Hepatocyte (in vitro differentiated cells): ENCODE data around the gene FMO1. TPM values are rescaled to one million over a fixed set of nuclear protein-coding genes. Genes with fewer than 3 reads are reported as not detected.

Experiments
- DNase-seq: peaks from one replicate; pipeline ENCODE4 v3.0.0-alpha.2; 2016; ENCODE audit warnings: low spot score
- H2AFZ ChIP-seq: fragments of 200-600 bp; sonication (generic); 2 replicates; pipeline ENCODE4 v1.6.0; 2016; ENCODE audit warnings: antibody characterized with exemption, mild to moderate bottlenecking
- H3K27ac ChIP-seq: fragments of 200-600 bp; sonication (generic); 2 replicates; pipeline ENCODE4 v1.5.1; 2016; ENCODE audit warnings: mild to moderate bottlenecking
- H3K27me3 ChIP-seq: fragments of 200-600 bp; sonication (generic); 2 replicates; pipeline ENCODE4 v1.6.1; 2016
- H3K36me3 ChIP-seq: fragments of 200-600 bp; sonication (generic); replicated peaks from 2 replicates; pipeline ENCODE4 v1.5.1; 2016; ENCODE audit warnings: low read depth; ENCODE audit not compliant: insufficient read depth
- H3K4me1 ChIP-seq: fragments of 200-600 bp; sonication (generic); 2 replicates; pipeline ENCODE4 v1.5.1; 2016; ENCODE audit warnings: mild to moderate bottlenecking, moderate library complexity; ENCODE audit not compliant: insufficient read depth
- H3K4me2 ChIP-seq: fragments of 200-600 bp; sonication (generic); 2 replicates; pipeline ENCODE4 v1.6.0; 2016
- H3K4me3 ChIP-seq: fragments of 200-600 bp; sonication (generic); 2 replicates; pipeline ENCODE4 v1.5.1; 2016; ENCODE audit warnings: mild to moderate bottlenecking
- H3K79me2 ChIP-seq: fragments of 200-600 bp; sonication (generic); 2 replicates; pipeline ENCODE4 v1.6.0; 2017; ENCODE audit warnings: mild to moderate bottlenecking
- H3K9me2 ChIP-seq: fragments of 200-600 bp; sonication (generic); replicated peaks from 2 replicates; pipeline ENCODE4 v1.6.0; 2017; ENCODE audit warnings: mild to moderate bottlenecking; ENCODE audit not compliant: insufficient read depth
- H3K9me3 ChIP-seq: fragments of 200-600 bp; sonication (generic); 2 replicates; pipeline ENCODE4 v1.5.1; 2016; ENCODE audit warnings: low read depth, mild to moderate bottlenecking
- H4K20me1 ChIP-seq: fragments of 200-600 bp; sonication (generic); 2 replicates; pipeline ENCODE4 v1.6.0; 2016; ENCODE audit warnings: mild to moderate bottlenecking; ENCODE audit not compliant: insufficient read depth, poor library complexity, severe bottlenecking
- EZH2 ChIP-seq: fragments of 200-600 bp; sonication (generic); IDR thresholded peaks from 2 replicates; pipeline ENCODE4 v1.6.1; 2016; ENCODE audit warnings: antibody characterized with exemption, mild to moderate bottlenecking, borderline replicate concordance
- EZH2phosphoT487 ChIP-seq: fragments of 200-600 bp; sonication (generic); IDR thresholded peaks from one replicate; pipeline ENCODE4 v1.6.1; 2018; ENCODE audit warnings: antibody characterized with exemption, mild to moderate bottlenecking, low read depth, moderate library complexity; ENCODE audit not compliant: unreplicated experiment, severe bottlenecking
- WGBS: methylation state at CpG from one replicate; pipeline ENCODE4 v1.1.6; 2016; ENCODE audit warnings: low lambda C conversion rate; ENCODE audit errors: missing lambda C conversion rate; 5-methylcytosine and 5-hydroxymethylcytosine counted together
- polyA plus RNA-seq: library from polyadenylated mRNA; unstranded; fragments of >200 nt; fragmentation: Nextera tagmentation; extraction: Ambion mirVana; gene quantifications from 2 replicates; pipeline ENCODE4 v1.2.1, GENCODE V29; 2016
- total RNA-seq: library from RNA; depleted of rRNA; stranded (reverse); fragments of >200 nt; gene quantifications from 2 replicates; pipeline ENCODE4 v1.2.3, GENCODE V29; 2014
- TF ChIP-seq, protein P1 (sequence below): fragments of 200-600 bp; sonication (generic); IDR thresholded peaks from 2 replicates; pipeline ENCODE4 v1.5.1; 2016; ENCODE audit warnings: antibody characterized with exemption, mild to moderate bottlenecking; ENCODE audit not compliant: poor library complexity

The FMO1 gene
- total and polyA plus RNA-seq, 2 experiments from 2014 or later, result 51.2 to 79.6 TPM

DNA sequence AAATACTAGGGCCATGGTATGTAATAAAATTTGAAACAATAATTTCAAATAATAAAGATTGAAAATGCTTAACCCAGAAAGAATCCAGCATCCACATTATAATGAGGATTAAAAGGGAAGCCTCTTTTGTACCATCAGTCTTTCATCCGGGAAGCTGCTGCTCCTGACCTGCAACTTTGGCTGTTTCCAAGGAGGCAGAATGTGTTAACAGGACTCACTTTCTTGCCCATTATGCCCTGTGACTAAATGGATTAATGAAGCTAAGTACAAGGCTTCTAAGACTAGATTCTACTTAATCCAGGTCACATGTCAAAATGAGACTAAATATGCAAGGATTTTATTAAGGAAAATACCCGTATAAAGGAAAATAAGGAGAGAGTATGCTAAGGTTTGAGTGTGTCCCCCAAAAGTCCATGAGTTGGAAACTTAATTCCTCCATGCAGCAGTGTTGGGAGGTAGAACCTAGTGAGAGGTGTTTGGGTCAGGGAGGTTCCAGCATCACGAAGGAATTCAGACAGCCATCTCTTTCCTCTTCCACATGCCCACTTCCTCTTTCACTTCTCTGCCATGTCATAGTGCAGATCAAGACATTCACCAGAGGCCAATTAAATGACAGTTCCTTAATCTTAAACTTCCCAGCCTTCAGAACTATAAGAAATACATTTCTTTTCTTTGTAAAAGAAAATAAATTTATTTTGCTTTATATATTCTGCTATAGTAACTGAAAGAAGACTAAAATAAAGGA, 35.5 kb upstream of the FMO1 start:
- Histone ChIP-seq H3K4me3 (no peak overlapping the region), H3K36me3 (no peaks in the 10 kb centered on the region), H3K79me2 (no peaks in the 10 kb centered on the region), H2AFZ (no peak overlapping the region), H3K4me1 (peaks cover 4% of the 10 kb centered on the region), H4K20me1 (no peaks in the 10 kb centered on the region), H3K4me2 (no peak overlapping the region), H3K9me3 (no peaks in the 10 kb centered on the region), H3K9me2 (no peaks in the 10 kb centered on the region), H3K27me3 (no peaks in the 10 kb centered on the region), H3K27ac (no peak overlapping the region)
- TF ChIP-seq EZH2phosphoT487 (no peak), EZH2 (no peak)
- TF ChIP-seq, protein P1, sequence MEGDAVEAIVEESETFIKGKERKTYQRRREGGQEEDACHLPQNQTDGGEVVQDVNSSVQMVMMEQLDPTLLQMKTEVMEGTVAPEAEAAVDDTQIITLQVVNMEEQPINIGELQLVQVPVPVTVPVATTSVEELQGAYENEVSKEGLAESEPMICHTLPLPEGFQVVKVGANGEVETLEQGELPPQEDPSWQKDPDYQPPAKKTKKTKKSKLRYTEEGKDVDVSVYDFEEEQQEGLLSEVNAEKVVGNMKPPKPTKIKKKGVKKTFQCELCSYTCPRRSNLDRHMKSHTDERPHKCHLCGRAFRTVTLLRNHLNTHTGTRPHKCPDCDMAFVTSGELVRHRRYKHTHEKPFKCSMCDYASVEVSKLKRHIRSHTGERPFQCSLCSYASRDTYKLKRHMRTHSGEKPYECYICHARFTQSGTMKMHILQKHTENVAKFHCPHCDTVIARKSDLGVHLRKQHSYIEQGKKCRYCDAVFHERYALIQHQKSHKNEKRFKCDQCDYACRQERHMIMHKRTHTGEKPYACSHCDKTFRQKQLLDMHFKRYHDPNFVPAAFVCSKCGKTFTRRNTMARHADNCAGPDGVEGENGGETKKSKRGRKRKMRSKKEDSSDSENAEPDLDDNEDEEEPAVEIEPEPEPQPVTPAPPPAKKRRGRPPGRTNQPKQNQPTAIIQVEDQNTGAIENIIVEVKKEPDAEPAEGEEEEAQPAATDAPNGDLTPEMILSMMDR, result no peak
- 92% methylated on average over 3 of the region's 3 CpGs for WGBS
- no peak for DNase-seq

DNA sequence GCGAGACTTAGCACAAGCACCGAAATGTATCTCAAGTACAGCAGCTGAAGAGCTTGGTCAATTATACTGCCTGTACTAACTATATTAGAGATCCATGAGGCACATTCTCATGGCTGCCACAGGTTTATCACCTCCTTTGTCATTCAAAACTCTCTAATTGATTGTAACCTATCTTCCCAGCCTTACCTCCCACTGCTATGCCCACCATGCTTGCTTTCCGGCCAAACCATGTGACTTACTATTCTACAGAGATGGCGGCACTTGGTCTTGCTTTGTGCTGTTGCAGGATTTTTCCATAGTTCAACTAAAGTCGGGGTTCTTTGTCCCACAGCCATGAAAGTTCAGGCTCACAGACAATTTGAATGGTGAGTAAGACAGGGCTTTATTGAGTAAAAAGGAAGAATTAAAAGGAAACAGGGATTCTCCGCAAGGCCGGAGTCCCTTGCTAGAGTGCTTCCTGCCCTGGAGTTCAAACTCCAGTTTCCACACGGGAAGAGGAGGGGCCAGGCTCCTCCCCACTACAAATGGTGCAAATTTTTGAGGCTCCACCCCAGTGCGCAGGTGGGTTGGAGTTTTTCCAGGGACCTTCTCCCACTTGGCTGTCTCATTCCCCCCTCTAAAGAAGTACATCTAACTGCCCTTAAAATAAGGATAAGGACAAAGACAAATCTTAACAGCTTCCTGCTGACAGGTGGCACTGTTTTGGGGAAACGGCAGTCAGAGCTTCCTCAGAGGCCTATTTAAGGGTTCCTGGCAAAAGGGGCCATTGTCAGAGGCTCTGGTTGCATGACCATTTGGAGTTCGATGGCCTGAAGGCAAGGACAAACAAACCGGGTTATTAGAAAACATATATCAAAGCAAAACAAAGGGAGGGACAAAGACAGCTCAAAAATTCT, 34.5 kb upstream of the FMO1 start:
- DNase-seq, result no peak
- Histone ChIP-seq H3K36me3 (no peaks in the 10 kb centered on the region), H3K27me3 (no peaks in the 10 kb centered on the region), H3K4me1 (peaks cover 4% of the 10 kb centered on the region), H2AFZ (no peak overlapping the region), H3K79me2 (no peaks in the 10 kb centered on the region), H4K20me1 (no peaks in the 10 kb centered on the region), H3K4me3 (no peak overlapping the region), H3K4me2 (no peak overlapping the region), H3K9me3 (no peaks in the 10 kb centered on the region), H3K9me2 (no peaks in the 10 kb centered on the region), H3K27ac (no peak overlapping the region)
- TF ChIP-seq EZH2phosphoT487, result no peak
- TF ChIP-seq, protein P1, result no peak
- TF ChIP-seq EZH2, result no peak
- WGBS, result 84% methylated on average over 12 of the region's 12 CpGs

DNA sequence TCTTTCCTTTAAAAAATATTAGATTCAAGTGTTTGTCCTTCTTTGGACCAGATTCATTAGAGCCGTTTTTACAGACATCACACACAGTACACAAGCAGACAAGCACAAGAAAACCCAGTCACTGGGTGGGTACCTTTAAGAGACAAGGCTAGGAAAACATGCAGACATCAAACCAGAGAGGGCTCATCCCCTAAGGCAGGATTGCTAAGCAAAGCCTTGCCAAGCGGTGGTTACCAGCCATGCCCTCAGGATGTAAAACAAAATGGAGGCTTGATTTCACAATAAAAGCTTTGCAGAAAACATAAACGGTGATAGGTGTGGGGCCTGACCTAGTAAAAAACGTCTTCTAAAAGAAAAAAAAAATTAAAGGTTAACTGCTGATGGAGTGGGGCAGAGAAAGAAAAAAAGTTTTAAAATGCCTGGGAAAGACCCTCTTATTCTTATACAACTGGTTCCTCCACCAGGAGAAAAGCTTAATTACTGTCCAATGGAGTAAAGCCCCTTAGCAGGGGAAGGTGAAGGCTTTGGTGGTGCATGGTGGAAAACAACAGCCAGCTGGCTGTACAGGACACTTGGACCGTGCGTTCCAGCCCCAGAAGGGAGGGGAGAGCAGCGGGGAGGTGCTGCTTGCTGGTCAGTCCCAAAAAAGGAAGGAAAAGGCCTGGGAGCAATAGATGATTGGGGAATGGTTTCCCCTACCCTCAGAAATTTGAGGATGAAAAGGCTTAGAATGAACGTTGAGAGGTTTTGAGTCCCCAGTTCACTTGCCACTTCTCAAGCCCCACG, 30.4 kb upstream of the FMO1 start:
- 76% methylated on average over 9 of the region's 9 CpGs for WGBS
- no peaks in the 10 kb centered on the region for H3K27me3 ChIP-seq
- H3K9me3 ChIP-seq, result no peaks in the 10 kb centered on the region
- peaks cover 16% of the 10 kb centered on the region for H3K4me1 ChIP-seq
- DNase-seq, result no peak
- H3K9me2 ChIP-seq, result no peaks in the 10 kb centered on the region
- no peaks in the 10 kb centered on the region for H3K79me2 ChIP-seq
- H3K4me2 ChIP-seq, result no peak overlapping the region
- H4K20me1 ChIP-seq, result no peaks in the 10 kb centered on the region
- no peak for TF ChIP-seq EZH2phosphoT487
- TF ChIP-seq EZH2, result no peak
- TF ChIP-seq, protein P1, result no peak
- no peak overlapping the region for H2AFZ ChIP-seq
- no peak overlapping the region for H3K27ac ChIP-seq
- no peak overlapping the region for H3K4me3 ChIP-seq
- H3K36me3 ChIP-seq, result no peaks in the 10 kb centered on the region
